GM12878 (cell line): ENCODE results near the gene ZMIZ1. TPM values are rescaled to one million over a fixed set of nuclear protein-coding genes. Genes with fewer than 3 reads are reported as not detected.

ENCODE experiments used
- ATAC-seq: fragments of 200-7000 bp; cut with Tn5 transposase; 3 replicates; pipeline ENCODE4 v1.9.1; 2020; ENCODE audit warnings: mild to moderate bottlenecking, moderate library complexity
- BruUV-seq: library from RNA; stranded (reverse); fragments of 400-500 nt; replicated peaks from 2 replicates; lab custom pipeline; 2021; lab: Mats Ljungman, UMichigan
- CTCF ChIA-PET: fragments of 300-600 bp; sonication (Branson Sonifier 250); formaldehyde crosslinking; extraction: SDS; loops from one replicate; lab custom pipeline; 2021; ENCODE audit warnings: inconsistent platforms; lab: Yijun Ruan, JAX
- POLR2A ChIA-PET: fragments of 350-600 bp; formaldehyde crosslinking; extraction: SDS; loops from one replicate; lab custom pipeline; 2021; ENCODE audit warnings: inconsistent platforms; lab: Charles Lee
- RAD21 ChIA-PET: fragments of 300-600 bp; sonication (Branson Sonifier 250); formaldehyde crosslinking; loops from one replicate; lab custom pipeline; 2023; ENCODE audit warnings: antibody characterized with exemption; ENCODE audit not compliant: unreplicated experiment; lab: Charles Lee
- SMC1A ChIA-PET: fragments of 300-600 bp; sonication (Branson Sonifier 250); formaldehyde crosslinking; loops from one replicate; lab custom pipeline; 2023; ENCODE audit not compliant: unreplicated experiment, uncharacterized antibody; lab: Charles Lee
- DNase-seq: peaks from one replicate; pipeline ENCODE4 v3.0.0-alpha.2; 2011; ENCODE audit warnings: low read depth, low spot score
- FAIRE-seq: peaks from 3 replicates; lab custom pipeline; 2011; peaks lifted over from hg19 to GRCh38; lab: Jason Lieb, UNC
- H2AFZ ChIP-seq: 2 replicates; pipeline ENCODE4 v1.6.0; 2011; ENCODE audit warnings: low read depth, low read length, control low read depth; ENCODE audit not compliant: control insufficient read depth
- H3K27ac ChIP-seq: 2 replicates; pipeline ENCODE4 v1.5.1; 2011; ENCODE audit warnings: control low read depth; ENCODE audit not compliant: control insufficient read depth, insufficient read depth
- H3K27me3 ChIP-seq, 2 experiments: replicated peaks in 1 of 2; 2 replicates each; pipeline versions ENCODE4 v1.6.0 to v1.6.1; 2011; ENCODE audit warnings: low read length in 1 of 2; ENCODE audit not compliant: control insufficient read depth in 2 of 2, insufficient read depth in 2 of 2
- H3K36me3 ChIP-seq, 2 experiments: 2 replicates each; pipeline ENCODE4 v1.5.1; 2011; ENCODE audit warnings: low read length in 1 of 2; ENCODE audit not compliant: control insufficient read depth in 2 of 2, insufficient read depth in 2 of 2
- H3K4me1 ChIP-seq: 2 replicates; pipeline ENCODE4 v1.6.1; 2011; ENCODE audit warnings: mild to moderate bottlenecking, low read length, moderate library complexity, mixed read lengths; ENCODE audit not compliant: control insufficient read depth, insufficient read depth
- H3K4me2 ChIP-seq: 2 replicates; pipeline ENCODE4 v1.6.0; 2011; ENCODE audit warnings: control low read depth; ENCODE audit not compliant: control insufficient read depth, insufficient read depth
- H3K4me3 ChIP-seq: fragments of 200-600 bp; sonication (generic); 2 replicates; pipeline ENCODE4 v1.5.1; 2016
- H3K79me2 ChIP-seq: 2 replicates; pipeline ENCODE4 v1.6.0; 2011; ENCODE audit warnings: low read length; ENCODE audit not compliant: control insufficient read depth, insufficient read depth
- H3K9ac ChIP-seq: 2 replicates; pipeline ENCODE4 v1.8.0; 2011; ENCODE audit warnings: low read length, control low read depth, mixed read lengths; ENCODE audit not compliant: control insufficient read depth, insufficient read depth
- H3K9me3 ChIP-seq: replicated peaks from 3 replicates; pipeline ENCODE4 v1.5.1; 2011; ENCODE audit warnings: mild to moderate bottlenecking, low read length; ENCODE audit not compliant: control insufficient read depth, insufficient read depth
- H4K20me1 ChIP-seq: 2 replicates; pipeline ENCODE4 v1.6.0; 2011; ENCODE audit not compliant: control insufficient read depth, insufficient read depth
- BHLHE40 ChIP-seq, 2 experiments: fragments of 450-650 bp in 1 of 2; IDR thresholded peaks; 2 replicates each; pipeline ENCODE4 v1.6.1; 2011 to 2017; ENCODE audit warnings: low read depth in 2 of 2, borderline replicate concordance in 1 of 2, improper control_type of control experiment in 1 of 2, low read length in 1 of 2, mild to moderate bottlenecking in 1 of 2
- GATAD2B ChIP-seq: fragments of 450-650 bp; conservative IDR thresholded peaks from 2 replicates; pipeline ENCODE4 v1.6.1; 2017; ENCODE audit warnings: low read depth, mild to moderate bottlenecking, moderate library complexity
- IKZF1 ChIP-seq: fragments of 450-650 bp; conservative IDR thresholded peaks from 2 replicates; pipeline ENCODE4 v1.6.1; 2017; ENCODE audit warnings: antibody characterized with exemption, mild to moderate bottlenecking
- MYB ChIP-seq: fragments of 150-350 bp; IDR thresholded peaks from 2 replicates; pipeline ENCODE4 v1.6.1; 2014; ENCODE audit warnings: mild to moderate bottlenecking, low read depth, low read length, borderline replicate concordance
- NR2C1 ChIP-seq: fragments of 450-650 bp; IDR thresholded peaks from 2 replicates; pipeline ENCODE4 v1.6.1; 2017; ENCODE audit warnings: antibody characterized with exemption, mild to moderate bottlenecking, moderate library complexity
- NR2C2 ChIP-seq: IDR thresholded peaks from 2 replicates; pipeline ENCODE4 v1.6.1; 2011; ENCODE audit warnings: borderline replicate concordance, low read depth; ENCODE audit not compliant: control insufficient read depth, insufficient read length
- TCF3 ChIP-seq: IDR thresholded peaks from 2 replicates; pipeline ENCODE4 v1.6.1; 2012; ENCODE audit warnings: low read depth, mild to moderate bottlenecking, low read length, borderline replicate concordance; ENCODE audit not compliant: insufficient read depth
- WRNIP1 ChIP-seq: IDR thresholded peaks from 2 replicates; pipeline ENCODE4 v1.6.1; 2011; ENCODE audit warnings: low read depth, low read length, improper control_type of control experiment, borderline replicate concordance
- WGBS: methylation state at CpG from one replicate; pipeline ENCODE4 v1.1.6; 2016; ENCODE audit warnings: low lambda C conversion rate; ENCODE audit not compliant: insufficient replicate concordance, insufficient coverage; ENCODE audit errors: missing lambda C conversion rate; 5-methylcytosine and 5-hydroxymethylcytosine counted together
- in situ Hi-C: fragments of 300-500 bp; cut with MboI; formaldehyde crosslinking; loops from 9 replicates; pipeline ENCODE4 v1.14.3; 2018; ENCODE audit warnings: mixed read lengths
- intact Hi-C: fragments of 100-400 bp; cut with micrococcal nuclease; formaldehyde crosslinking; loops from one replicate; pipeline ENCODE4 v1.14.2; 2022; ENCODE audit not compliant: unreplicated experiment
- polyA plus RNA-seq, 11 experiments: library from polyadenylated mRNA; depleted of rRNA in 4 of 11; unstranded in 6 of 11; stranded (reverse) in 5 of 11; fragments of >200 nt; fragmentation: Nextera tagmentation in 4 of 11; fragmentation: Illumina TruSeq in 1 of 11; extraction: Ambion mirVana in 4 of 11; extraction: Trizol in 1 of 11; gene quantifications; 1 replicate in 1 of 11; 2 replicates in 10 of 11; pipeline versions ENCODE4 v1.2.1 to v1.2.3, GENCODE V29; 2011 to 2016; ENCODE audit warnings: inconsistent platforms in 2 of 11, missing spikeins in 2 of 11, low read depth in 1 of 11
- total RNA-seq, 4 experiments: library from RNA; depleted of rRNA in 3 of 4; stranded (reverse); fragments of >200 nt in 3 of 4; fragmentation: Illumina TruSeq in 1 of 4; extraction: Trizol in 1 of 4; gene quantifications; 2 replicates each; pipeline versions ENCODE4 v1.2.1 to v1.2.3, GENCODE V29; 2013 to 2021
- TF ChIP-seq, protein P1 (sequence below): fragments of 450-650 bp; formaldehyde crosslinking; IDR thresholded peaks from 2 replicates; pipeline ENCODE4 v1.5.0; 2022; ENCODE audit warnings: mild to moderate bottlenecking, missing genetic modification characterization
- TF ChIP-seq, protein P2 (sequence below): fragments of 450-650 bp; IDR thresholded peaks from 2 replicates; pipeline ENCODE4 v1.6.1; 2018; ENCODE audit warnings: mild to moderate bottlenecking, low read depth, moderate library complexity; ENCODE audit not compliant: partially characterized antibody

The ZMIZ1 gene
- total and polyA plus RNA-seq, 10 of the 15 experiments (the other 5 are each of a cell fraction or from before 2014, with no cell fraction given): 3.1 to 82.3 (median 14.9) TPM

DNA sequence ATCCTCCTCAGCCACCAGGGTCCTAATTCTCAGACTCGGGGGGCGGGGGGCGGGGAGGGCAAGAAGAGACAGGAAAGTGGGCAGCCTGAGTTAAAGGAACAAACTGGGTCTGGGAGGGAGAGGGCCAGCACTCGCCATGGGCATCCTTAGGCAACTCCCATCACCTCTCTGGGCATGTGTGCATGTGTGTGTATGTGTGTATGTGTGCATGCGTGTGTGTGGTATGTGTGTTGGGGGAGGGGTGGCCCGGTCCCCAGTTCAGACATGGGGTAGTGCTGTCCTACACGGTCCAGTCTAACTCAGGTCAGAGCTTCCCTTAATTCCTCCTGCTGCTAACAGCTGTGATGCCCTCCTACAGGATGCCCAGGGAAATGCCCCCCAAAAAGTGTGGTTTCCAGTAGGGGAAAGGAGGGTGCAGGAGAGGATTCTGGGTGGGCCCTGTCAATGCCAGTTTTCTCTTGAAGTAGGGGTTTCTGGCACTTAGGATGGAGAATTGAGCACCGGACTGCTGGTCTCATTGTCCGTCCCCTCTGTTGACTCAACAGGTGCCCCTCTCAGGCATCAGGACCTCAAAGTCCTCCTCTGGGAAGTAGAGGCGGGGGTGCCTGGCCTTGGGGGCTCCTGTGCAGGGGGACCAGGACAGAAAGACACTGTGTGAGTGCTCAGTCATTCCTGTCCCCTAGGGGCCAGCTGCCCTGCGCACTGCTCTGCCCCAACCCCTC lies 15.1 kb upstream of the ZMIZ1 start:
- in situ Hi-C loops: no loop called here
- TF ChIP-seq TCF3 (no peak), BHLHE40 (IDR thresholded peaks at IDR 0.05; ENCODE audit: borderline replicate concordance in 1 of 2, low read depth in 2 of 2, low read length in 1 of 2) (no peak), NR2C1 (no peak), IKZF1 (no peak), WRNIP1 (no peak), NR2C2 (no peak), MYB (no peak), GATAD2B (no peak)
- TF ChIP-seq, protein P1, sequence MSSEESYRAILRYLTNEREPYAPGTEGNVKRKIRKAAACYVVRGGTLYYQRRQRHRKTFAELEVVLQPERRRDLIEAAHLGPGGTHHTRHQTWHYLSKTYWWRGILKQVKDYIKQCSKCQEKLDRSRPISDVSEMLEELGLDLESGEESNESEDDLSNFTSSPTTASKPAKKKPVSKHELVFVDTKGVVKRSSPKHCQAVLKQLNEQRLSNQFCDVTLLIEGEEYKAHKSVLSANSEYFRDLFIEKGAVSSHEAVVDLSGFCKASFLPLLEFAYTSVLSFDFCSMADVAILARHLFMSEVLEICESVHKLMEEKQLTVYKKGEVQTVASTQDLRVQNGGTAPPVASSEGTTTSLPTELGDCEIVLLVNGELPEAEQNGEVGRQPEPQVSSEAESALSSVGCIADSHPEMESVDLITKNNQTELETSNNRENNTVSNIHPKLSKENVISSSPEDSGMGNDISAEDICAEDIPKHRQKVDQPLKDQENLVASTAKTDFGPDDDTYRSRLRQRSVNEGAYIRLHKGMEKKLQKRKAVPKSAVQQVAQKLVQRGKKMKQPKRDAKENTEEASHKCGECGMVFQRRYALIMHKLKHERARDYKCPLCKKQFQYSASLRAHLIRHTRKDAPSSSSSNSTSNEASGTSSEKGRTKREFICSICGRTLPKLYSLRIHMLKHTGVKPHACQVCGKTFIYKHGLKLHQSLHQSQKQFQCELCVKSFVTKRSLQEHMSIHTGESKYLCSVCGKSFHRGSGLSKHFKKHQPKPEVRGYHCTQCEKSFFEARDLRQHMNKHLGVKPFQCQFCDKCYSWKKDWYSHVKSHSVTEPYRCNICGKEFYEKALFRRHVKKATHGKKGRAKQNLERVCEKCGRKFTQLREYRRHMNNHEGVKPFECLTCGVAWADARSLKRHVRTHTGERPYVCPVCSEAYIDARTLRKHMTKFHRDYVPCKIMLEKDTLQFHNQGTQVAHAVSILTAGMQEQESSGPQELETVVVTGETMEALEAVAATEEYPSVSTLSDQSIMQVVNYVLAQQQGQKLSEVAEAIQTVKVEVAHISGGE (CRISPR knock-in tag): no peak
- TF ChIP-seq, protein P2, sequence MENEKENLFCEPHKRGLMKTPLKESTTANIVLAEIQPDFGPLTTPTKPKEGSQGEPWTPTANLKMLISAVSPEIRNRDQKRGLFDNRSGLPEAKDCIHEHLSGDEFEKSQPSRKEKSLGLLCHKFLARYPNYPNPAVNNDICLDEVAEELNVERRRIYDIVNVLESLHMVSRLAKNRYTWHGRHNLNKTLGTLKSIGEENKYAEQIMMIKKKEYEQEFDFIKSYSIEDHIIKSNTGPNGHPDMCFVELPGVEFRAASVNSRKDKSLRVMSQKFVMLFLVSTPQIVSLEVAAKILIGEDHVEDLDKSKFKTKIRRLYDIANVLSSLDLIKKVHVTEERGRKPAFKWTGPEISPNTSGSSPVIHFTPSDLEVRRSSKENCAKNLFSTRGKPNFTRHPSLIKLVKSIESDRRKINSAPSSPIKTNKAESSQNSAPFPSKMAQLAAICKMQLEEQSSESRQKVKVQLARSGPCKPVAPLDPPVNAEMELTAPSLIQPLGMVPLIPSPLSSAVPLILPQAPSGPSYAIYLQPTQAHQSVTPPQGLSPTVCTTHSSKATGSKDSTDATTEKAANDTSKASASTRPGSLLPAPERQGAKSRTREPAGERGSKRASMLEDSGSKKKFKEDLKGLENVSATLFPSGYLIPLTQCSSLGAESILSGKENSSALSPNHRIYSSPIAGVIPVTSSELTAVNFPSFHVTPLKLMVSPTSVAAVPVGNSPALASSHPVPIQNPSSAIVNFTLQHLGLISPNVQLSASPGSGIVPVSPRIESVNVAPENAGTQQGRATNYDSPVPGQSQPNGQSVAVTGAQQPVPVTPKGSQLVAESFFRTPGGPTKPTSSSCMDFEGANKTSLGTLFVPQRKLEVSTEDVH: no peak
- Histone ChIP-seq H3K9me3 (no peaks in the 10 kb centered on the region), H3K27ac (no peak overlapping the region), H3K36me3 (no peaks in the 10 kb centered on the region), H4K20me1 (no peaks in the 10 kb centered on the region; the same call in 1 of the 2 replicates), H2AFZ (no peak overlapping the region), H3K4me2 (no peak overlapping the region), H3K27me3 (peaks cover 0 to 7% of the 10 kb centered on the region in 2 experiments; a peak in 3 of 4 replicates), H3K4me1 (no peaks in the 10 kb centered on the region; the same call in 1 of the 2 replicates), H3K9ac (no peak overlapping the region), H3K4me3 (no peak overlapping the region), H3K79me2 (no peaks in the 10 kb centered on the region)
- no peak for FAIRE-seq
- no TSS peak for BruUV-seq
- ChIA-PET SMC1A (no interaction called here), POLR2A (no interaction called here), CTCF (no interaction called here), RAD21 (no interaction called here)
- intact Hi-C loops: no loop called here
- WGBS: 19% methylated on average over 10 of the region's 11 CpGs
- no peak for ATAC-seq
- DNase-seq: no peak
